NT2/D1 (cell line): Measurements from ENCODE around the gene EGFR.

Experiments used
- SUZ12 ChIP-seq: IDR thresholded peaks from 2 replicates; pipeline ENCODE4 v1.6.1; 2011; ENCODE audit not compliant: insufficient read length, insufficient read depth; ENCODE audit errors: extremely low read depth
- YY1 ChIP-seq: IDR thresholded peaks from 2 replicates; pipeline ENCODE4 v1.6.1; 2011; ENCODE audit not compliant: insufficient read length, insufficient read depth
- ZNF274 ChIP-seq: IDR thresholded peaks from 2 replicates; pipeline ENCODE4 v1.6.1; 2011; ENCODE audit warnings: mild to moderate bottlenecking, low read depth, low read length

DNA sequence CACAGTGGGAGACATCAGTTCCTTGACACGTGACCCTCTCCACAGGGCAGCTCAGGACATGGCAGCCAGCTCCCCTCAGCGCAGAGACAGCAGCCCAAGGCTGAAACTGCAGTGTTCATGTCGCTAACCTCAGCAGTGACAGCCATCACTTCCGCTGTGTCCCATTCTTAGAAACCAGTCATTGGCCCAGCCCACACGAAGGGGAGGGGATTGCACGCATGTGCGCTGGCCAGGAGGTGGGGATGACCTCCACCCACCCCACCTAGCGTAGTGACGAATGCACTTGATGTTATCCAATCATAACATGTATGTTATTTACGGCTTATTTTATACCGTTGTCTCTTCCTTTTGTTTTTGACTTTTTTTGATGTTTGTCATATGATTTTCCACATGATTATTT, 36.9 kb upstream of the EGFR start:
- no peak for TF ChIP-seq ZNF274
- TF ChIP-seq SUZ12, result no peak
- no peak for TF ChIP-seq YY1
